Activated CD8-positive, alpha-beta memory T cell treated with anti-CD3 and anti-CD28 coated beads for 24 hours (primary cell): ENCODE results near the gene PAF1.
"Not testable (repeated sequence)": the region's sequence is repeated elsewhere in the genome, so short reads cannot be mapped to it uniquely, and the experiment has no call there.

Experiments used
- DNase-seq: peaks from one replicate; pipeline ENCODE4 v3.0.0-alpha.2; 2020

Gene PAF1

GRCh38 chr19:39349326-39349725, 41.6 kb downstream of the PAF1 start:
- no peak for DNase-seq

- DNase-seq = no peak
These were observed 43.4 kb downstream of the PAF1 start for GRCh38 chr19:39347332-39348164.

GRCh38 chr19:39345956-39346355, 45.0 kb downstream of the PAF1 start:
- no peak for DNase-seq

- DNase-seq = peak; percentile 66
These were observed 48.1 kb downstream of the PAF1 start for GRCh38 chr19:39342647-39343305.

GRCh38 chr19:39341719-39342604, 48.9 kb downstream of the PAF1 start, which contains the start of gene SAMD4B:
Gene SAMD4B (plus strand): TSS chr19:39342421. CDS start chr19:39356894, 14,473 bp downstream.
- DNase-seq = peak; percentile 98

- DNase-seq = no peak
These were observed 49.7 kb downstream of the PAF1 start for GRCh38 chr19:39341129-39341718.

DNA sequence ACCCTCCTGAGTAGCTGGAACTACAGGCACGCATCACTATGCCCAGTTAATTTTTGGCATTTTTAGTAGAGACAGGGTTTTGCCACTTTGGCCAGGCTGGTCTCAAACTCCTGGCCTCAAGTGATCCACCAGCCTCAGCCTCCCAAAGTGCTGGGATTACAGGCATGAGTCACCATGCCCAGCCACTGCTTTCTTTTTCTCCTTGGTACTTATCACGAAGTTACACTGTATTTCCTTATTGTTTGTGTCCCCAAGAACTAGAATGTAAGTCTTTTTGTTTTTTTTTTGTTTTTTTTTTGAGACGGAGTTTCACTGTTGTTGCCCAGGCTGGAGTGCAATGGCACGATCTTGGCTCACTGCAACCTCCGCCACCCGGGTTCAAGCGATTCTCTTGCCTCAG, 50.8 kb downstream of the PAF1 start:
- DNase-seq = not testable (repeated sequence)

GRCh38 chr19:39339674-39340073, 51.2 kb downstream of the PAF1 start:
- DNase-seq = no peak

- DNase-seq = no peak
These were observed 54.4 kb downstream of the PAF1 start for GRCh38 chr19:39336483-39336882.
